A549 (cell line): ENCODE data around the gene EFHC2. TPM values are rescaled to one million over a fixed set of nuclear protein-coding genes. Genes with fewer than 3 reads are reported as not detected.

Experiments
- ATAC-seq, 2 experiments: fragments of 200-7000 bp in 1 of 2; fragments of >200 bp in 1 of 2; cut with Nextera tagmentation in 1 of 2; cut with Tn5 transposase in 1 of 2; 3 replicates each; pipeline versions ENCODE4 v1.8.0 to v1.9.1; 2018 to 2020; ENCODE audit warnings: mild to moderate bottlenecking in 1 of 2, moderate library complexity in 1 of 2
- CTCF ChIA-PET: fragments of 300-600 bp; sonication (Branson Sonifier 250); formaldehyde crosslinking; extraction: SDS; loops from one replicate; lab custom pipeline; 2021; ENCODE audit warnings: antibody characterized with exemption, inconsistent platforms; lab: Yijun Ruan, JAX
- POLR2A ChIA-PET: fragments of 350-600 bp; formaldehyde crosslinking; extraction: SDS; loops from one replicate; lab custom pipeline; 2021; ENCODE audit warnings: antibody characterized with exemption, inconsistent platforms; lab: Yijun Ruan, JAX
- DNase-seq, 2 experiments: peaks; one replicate each; pipeline versions ENCODE4 v3.0.0 to v3.0.0-alpha.2; 2011 to 2016; ENCODE audit warnings: low read depth in 1 of 2, low spot score in 1 of 2
- FAIRE-seq: peaks from 2 replicates; lab custom pipeline; 2011; peaks lifted over from hg19 to GRCh38; lab: Jason Lieb, UNC
- H3K27ac ChIP-seq, 2 experiments: fragments of >200 bp; sonication (Bioruptor Twin); formaldehyde crosslinking; 3 replicates each; pipeline ENCODE4 v1.5.1; 2016 to 2017
- H3K4me1 ChIP-seq: fragments of >200 bp; sonication (Bioruptor Twin); formaldehyde crosslinking; 3 replicates; pipeline ENCODE4 v1.6.1; 2016
- H3K4me2 ChIP-seq: fragments of >200 bp; sonication (Bioruptor Twin); formaldehyde crosslinking; 3 replicates; pipeline ENCODE4 v1.6.1; 2016
- H3K4me3 ChIP-seq: fragments of >200 bp; sonication (Bioruptor Twin); formaldehyde crosslinking; 3 replicates; pipeline ENCODE4 v1.5.1; 2016
- H3K9me3 ChIP-seq: fragments of >200 bp; sonication (Bioruptor Twin); formaldehyde crosslinking; 3 replicates; pipeline ENCODE4 v1.6.1; 2016
- BHLHE40 ChIP-seq: IDR thresholded peaks from 2 replicates; pipeline ENCODE4 v1.6.1; 2012; ENCODE audit warnings: low read depth, low read length, inconsistent platforms
- CBX2 ChIP-seq: fragments of 200-600 bp; sonication (generic); IDR thresholded peaks from 2 replicates; pipeline ENCODE4 v1.6.1; 2016; ENCODE audit warnings: low read depth, mild to moderate bottlenecking, borderline replicate concordance
- CBX8 ChIP-seq: fragments of 200-600 bp; sonication (generic); IDR thresholded peaks from 2 replicates; pipeline ENCODE4 v1.6.1; 2016
- CEBPB ChIP-seq, 2 experiments: fragments of >200 bp in 1 of 2; sonication (Bioruptor Twin) in 1 of 2; formaldehyde crosslinking in 1 of 2; IDR thresholded peaks; 2 replicates each; pipeline ENCODE4 v1.6.1; 2012 to 2016
- CTCF ChIP-seq: fragments of >200 bp; sonication (Bioruptor Twin); formaldehyde crosslinking; IDR thresholded peaks from 3 replicates; pipeline ENCODE4 v1.5.1; 2016
- EHF ChIP-seq: fragments of 250-450 bp; sonication (Bioruptor Pico); IDR thresholded peaks from 2 replicates; pipeline ENCODE4 v1.5.0; 2020; ENCODE audit warnings: mild to moderate bottlenecking
- EHMT2 ChIP-seq: fragments of 200-600 bp; sonication (generic); IDR thresholded peaks from 2 replicates; pipeline ENCODE4 v1.6.1; 2016; ENCODE audit warnings: antibody characterized with exemption, low read depth, mild to moderate bottlenecking, moderate library complexity
- EP300 ChIP-seq, 2 experiments: fragments of >200 bp; sonication (Bioruptor Twin); formaldehyde crosslinking; IDR thresholded peaks; 2 replicates in 1 of 2; 3 replicates in 1 of 2; pipeline ENCODE4 v1.6.1; 2016 to 2017
- ESRRA ChIP-seq: fragments of 150-350 bp; IDR thresholded peaks from 2 replicates; pipeline ENCODE4 v1.6.1; 2014; ENCODE audit warnings: mild to moderate bottlenecking, low read length, borderline replicate concordance
- FOSL2 ChIP-seq, 2 experiments: fragments of 450-650 bp in 1 of 2; fragments of >200 bp in 1 of 2; sonication (Bioruptor Twin) in 1 of 2; formaldehyde crosslinking; IDR thresholded peaks; 2 replicates each; pipeline versions ENCODE4 v1.5.0 to v1.6.1; 2016 to 2020; ENCODE audit warnings: mild to moderate bottlenecking in 1 of 2, moderate library complexity in 1 of 2
- HDAC2 ChIP-seq: fragments of 200-600 bp; sonication (generic); IDR thresholded peaks from 2 replicates; pipeline ENCODE4 v1.6.1; 2016
- HES2 ChIP-seq: fragments of >200 bp; sonication (Bioruptor Twin); formaldehyde crosslinking; IDR thresholded peaks from 2 replicates; pipeline ENCODE4 v1.6.1; 2016
- HOXA7 ChIP-seq: fragments of 250-450 bp; sonication (Bioruptor Pico); IDR thresholded peaks from 2 replicates; pipeline ENCODE4 v1.5.0; 2020; ENCODE audit warnings: mild to moderate bottlenecking, moderate library complexity
- KDM1A ChIP-seq: fragments of 200-600 bp; sonication (generic); IDR thresholded peaks from 2 replicates; pipeline ENCODE4 v1.6.1; 2016; ENCODE audit warnings: low read depth, mild to moderate bottlenecking
- MAFK ChIP-seq: fragments of 450-650 bp; IDR thresholded peaks from 2 replicates; pipeline ENCODE4 v1.6.1; 2014; ENCODE audit not compliant: partially characterized antibody
- MAX ChIP-seq: IDR thresholded peaks from 2 replicates; pipeline ENCODE4 v1.6.1; 2012
- MAZ ChIP-seq: fragments of 150-350 bp; IDR thresholded peaks from 2 replicates; pipeline ENCODE4 v1.6.1; 2014; ENCODE audit warnings: antibody characterized with exemption, low read depth, low read length, borderline replicate concordance
- NPAS2 ChIP-seq: fragments of 250-450 bp; sonication (Bioruptor Pico); IDR thresholded peaks from 2 replicates; pipeline ENCODE4 v1.8.0; 2022; ENCODE audit warnings: mild to moderate bottlenecking, moderate library complexity, borderline replicate concordance
- PHF8 ChIP-seq: fragments of 200-600 bp; sonication (generic); IDR thresholded peaks from 2 replicates; pipeline ENCODE4 v1.6.1; 2016; ENCODE audit warnings: low read depth, mild to moderate bottlenecking, antibody characterized with exemption, moderate library complexity, borderline replicate concordance
- POLR2A ChIP-seq: IDR thresholded peaks from 2 replicates; pipeline ENCODE4 v1.6.1; 2012; ENCODE audit warnings: mild to moderate bottlenecking, low read length
- POLR2AphosphoS2 ChIP-seq: conservative IDR thresholded peaks from 2 replicates; pipeline ENCODE4 v1.6.1; 2012; ENCODE audit warnings: low read length, improper control_type of control experiment, inconsistent platforms
- RAD21 ChIP-seq, 2 experiments: fragments of >200 bp in 1 of 2; sonication (Bioruptor Twin) in 1 of 2; formaldehyde crosslinking in 1 of 2; IDR thresholded peaks in 1 of 2; conservative IDR thresholded peaks in 1 of 2; 2 replicates in 1 of 2; 3 replicates in 1 of 2; pipeline ENCODE4 v1.6.1; 2012 to 2018; ENCODE audit warnings: inconsistent platforms in 1 of 2
- RCOR1 ChIP-seq: fragments of 150-350 bp; IDR thresholded peaks from 2 replicates; pipeline ENCODE4 v1.6.1; 2014; ENCODE audit warnings: antibody characterized with exemption, low read length, low read depth
- RNF2 ChIP-seq: fragments of 200-600 bp; sonication (generic); IDR thresholded peaks from 2 replicates; pipeline ENCODE4 v1.6.1; 2016; ENCODE audit warnings: low read depth, mild to moderate bottlenecking, antibody characterized with exemption, moderate library complexity, borderline replicate concordance
- SREBF2 ChIP-seq: fragments of 450-650 bp; IDR thresholded peaks from 2 replicates; pipeline ENCODE4 v1.6.1; 2014; ENCODE audit warnings: mild to moderate bottlenecking, moderate library complexity
- TP53 ChIP-seq: fragments of 250-450 bp; sonication (Bioruptor Pico); IDR thresholded peaks from 2 replicates; pipeline ENCODE4 v1.5.0; 2021; ENCODE audit warnings: mild to moderate bottlenecking, moderate library complexity
- ZFP36 ChIP-seq: fragments of 450-650 bp; IDR thresholded peaks from 2 replicates; pipeline ENCODE4 v1.6.1; 2014; ENCODE audit warnings: borderline replicate concordance; ENCODE audit not compliant: partially characterized antibody
- ZNF302 ChIP-seq: fragments of 250-450 bp; sonication (Bioruptor Pico); IDR thresholded peaks from 2 replicates; pipeline ENCODE4 v1.9.0; 2021; ENCODE audit warnings: inconsistent platforms, mild to moderate bottlenecking, moderate library complexity
- ZSCAN20 ChIP-seq: fragments of 250-450 bp; sonication (Bioruptor Pico); IDR thresholded peaks from 2 replicates; pipeline ENCODE4 v1.8.0; 2022; ENCODE audit warnings: mild to moderate bottlenecking, moderate library complexity
- WGBS: methylation state at CpG from one replicate; pipeline ENCODE4 v1.1.6; 2017; ENCODE audit errors: missing lambda C conversion rate; 5-methylcytosine and 5-hydroxymethylcytosine counted together
- polyA plus RNA-seq, 4 experiments: library from polyadenylated mRNA; depleted of rRNA in 3 of 4; stranded (reverse); fragments of >200 nt; fragmentation: RNase III in 1 of 4; extraction: RNeasy Plus Mini Kit Qiagen cat#74134 plus additional on column Dnase treatment in 1 of 4; gene quantifications; 2 replicates in 3 of 4; 3 replicates in 1 of 4; pipeline ENCODE4 v1.2.3, GENCODE V29; 2011 to 2017
- TF ChIP-seq, protein P1 (sequence below): fragments of 150-350 bp; IDR thresholded peaks from 2 replicates; pipeline ENCODE4 v1.6.1; 2014; ENCODE audit warnings: low read depth, mild to moderate bottlenecking, low read length
- TF ChIP-seq, protein P2 (sequence below): fragments of 250-450 bp; sonication (Bioruptor Pico); IDR thresholded peaks from 2 replicates; pipeline ENCODE4 v1.5.0; 2021; ENCODE audit warnings: mild to moderate bottlenecking, moderate library complexity, borderline replicate concordance

The EFHC2 gene
- polyA plus RNA-seq, 2 of the 4 experiments (the other 2 are of a cell fraction): 0.48 to 0.80 TPM

GRCh38 chrX:44299177-44299576, 44.3 kb downstream of the EFHC2 start:
- FAIRE-seq (no peak), DNase-seq (no peak), ATAC-seq (no peak)
- H3K27ac ChIP-seq: no peak overlapping the region
- WGBS: 63% methylated on average over 4 of the region's 4 CpGs
- POLR2A ChIA-PET: no interaction called here
- TF ChIP-seq EHF (CRISPR knock-in tag): no peak
- no peak for TF ChIP-seq KDM1A
- no peak for TF ChIP-seq EHMT2
- no peak for TF ChIP-seq RAD21 (conservative IDR thresholded peaks at IDR 0.05 in 1 of 2, IDR thresholded peaks at IDR 0.05 in 1 of 2)
- no peak for TF ChIP-seq HES2
- TF ChIP-seq POLR2AphosphoS2: no peak
- no peak for TF ChIP-seq ZSCAN20 (CRISPR knock-in tag)
- no peak for TF ChIP-seq TP53 (CRISPR knock-in tag)
- no peak for TF ChIP-seq CBX8
- TF ChIP-seq ZNF302 (CRISPR knock-in tag): no peak
- TF ChIP-seq MAZ: no peak
- TF ChIP-seq BHLHE40: no peak
- no peak for TF ChIP-seq CTCF
- TF ChIP-seq HDAC2: no peak
- no peak for TF ChIP-seq MAX
- no peak for TF ChIP-seq HOXA7 (CRISPR knock-in tag)
- TF ChIP-seq CBX2: no peak
- TF ChIP-seq SREBF2: no peak
- no peaks in the 10 kb centered on the region for H3K9me3 ChIP-seq
- H3K4me3 ChIP-seq: no peak overlapping the region
- CTCF ChIA-PET: no interaction called here
- H3K4me2 ChIP-seq: no peak overlapping the region
- H3K4me1 ChIP-seq: no peaks in the 10 kb centered on the region

GRCh38 chrX:44291468-44292092, 51.9 kb downstream of the EFHC2 start:
- WGBS: 62% methylated on average over 2 of the region's 2 CpGs
- Histone ChIP-seq H3K27ac (no peak overlapping the region), H3K4me2 (no peak overlapping the region), H3K9me3 (no peaks in the 10 kb centered on the region), H3K4me3 (no peak overlapping the region), H3K4me1 (no peaks in the 10 kb centered on the region)
- ATAC-seq: no peak
- DNase-seq: no peak
- CTCF ChIA-PET: no interaction called here
- no peak for FAIRE-seq
- POLR2A ChIA-PET: no interaction called here
- peak; percentile 40 to 57; a peak in 3 of 4 replicates for TF ChIP-seq CEBPB (IDR thresholded peaks at IDR 0.05)
- TF ChIP-seq FOSL2 (IDR thresholded peaks at IDR 0.05): no peak
- no peak for TF ChIP-seq FOSL2 (CRISPR knock-in tag; IDR thresholded peaks at IDR 0.05)

- H3K9me3 ChIP-seq: no peaks in the 10 kb centered on the region
- FAIRE-seq (no peak), DNase-seq (no peak), ATAC-seq (no peak)
- ChIA-PET CTCF (no interaction called here), POLR2A (no interaction called here)
- H3K4me2 ChIP-seq: no peak overlapping the region
- H3K4me1 ChIP-seq: no peaks in the 10 kb centered on the region
- no peak overlapping the region for H3K27ac ChIP-seq
- WGBS: 52% methylated on average over 5 of the region's 5 CpGs
- H3K4me3 ChIP-seq: no peak overlapping the region
- TF ChIP-seq POLR2A (no peak), ZFP36 (no peak), RAD21 (conservative IDR thresholded peaks at IDR 0.05 in 1 of 2, IDR thresholded peaks at IDR 0.05 in 1 of 2) (no peak), RNF2 (no peak), EP300 (IDR thresholded peaks at IDR 0.05) (no peak), NPAS2 (CRISPR knock-in tag) (no peak), EHMT2 (no peak), ESRRA (no peak), RCOR1 (no peak), PHF8 (no peak), MAFK (no peak), TP53 (CRISPR knock-in tag) (no peak)
- TF ChIP-seq, protein P1, sequence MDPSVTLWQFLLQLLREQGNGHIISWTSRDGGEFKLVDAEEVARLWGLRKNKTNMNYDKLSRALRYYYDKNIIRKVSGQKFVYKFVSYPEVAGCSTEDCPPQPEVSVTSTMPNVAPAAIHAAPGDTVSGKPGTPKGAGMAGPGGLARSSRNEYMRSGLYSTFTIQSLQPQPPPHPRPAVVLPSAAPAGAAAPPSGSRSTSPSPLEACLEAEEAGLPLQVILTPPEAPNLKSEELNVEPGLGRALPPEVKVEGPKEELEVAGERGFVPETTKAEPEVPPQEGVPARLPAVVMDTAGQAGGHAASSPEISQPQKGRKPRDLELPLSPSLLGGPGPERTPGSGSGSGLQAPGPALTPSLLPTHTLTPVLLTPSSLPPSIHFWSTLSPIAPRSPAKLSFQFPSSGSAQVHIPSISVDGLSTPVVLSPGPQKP: no peak
- TF ChIP-seq, protein P2, sequence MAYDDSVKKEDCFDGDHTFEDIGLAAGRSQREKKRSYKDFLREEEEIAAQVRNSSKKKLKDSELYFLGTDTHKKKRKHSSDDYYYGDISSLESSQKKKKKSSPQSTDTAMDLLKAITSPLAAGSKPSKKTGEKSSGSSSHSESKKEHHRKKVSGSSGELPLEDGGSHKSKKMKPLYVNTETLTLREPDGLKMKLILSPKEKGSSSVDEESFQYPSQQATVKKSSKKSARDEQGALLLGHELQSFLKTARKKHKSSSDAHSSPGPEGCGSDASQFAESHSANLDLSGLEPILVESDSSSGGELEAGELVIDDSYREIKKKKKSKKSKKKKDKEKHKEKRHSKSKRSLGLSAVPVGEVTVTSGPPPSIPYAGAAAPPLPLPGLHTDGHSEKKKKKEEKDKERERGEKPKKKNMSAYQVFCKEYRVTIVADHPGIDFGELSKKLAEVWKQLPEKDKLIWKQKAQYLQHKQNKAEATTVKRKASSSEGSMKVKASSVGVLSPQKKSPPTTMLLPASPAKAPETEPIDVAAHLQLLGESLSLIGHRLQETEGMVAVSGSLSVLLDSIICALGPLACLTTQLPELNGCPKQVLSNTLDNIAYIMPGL (CRISPR knock-in tag): no peak
Observed at GRCh38 chrX:44290718-44291117, 52.8 kb downstream of the EFHC2 start.
